ENCODE results near the gene LAIR1.

LAIR1 gene

DNA sequence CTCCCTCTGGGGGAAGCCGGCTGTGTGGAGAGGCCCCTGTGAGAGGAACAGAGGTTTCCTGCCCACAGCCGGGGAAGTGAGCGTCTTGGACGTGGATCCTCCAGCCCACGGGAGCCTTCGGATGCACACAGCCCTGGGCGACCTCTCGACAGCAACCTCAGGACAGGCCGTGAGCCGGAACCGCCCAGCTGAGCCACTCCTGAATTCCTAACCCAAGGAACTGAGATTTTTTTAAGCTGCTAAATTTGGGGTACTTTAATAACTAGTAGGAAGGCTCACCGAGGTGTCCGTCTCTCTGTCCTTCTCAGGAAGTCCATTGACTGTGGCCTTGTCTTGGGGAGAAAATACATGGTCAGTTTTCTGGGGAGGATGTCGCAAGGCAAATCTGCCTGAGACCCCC lies 9.1 kb downstream of the LAIR1 start:
- in situ Hi-C loops (cut with MboI; ENCODE audit: low sequenced_read_pairs, unreplicated experiment), result no loop called here
- TF ChIP-seq, protein P1, sequence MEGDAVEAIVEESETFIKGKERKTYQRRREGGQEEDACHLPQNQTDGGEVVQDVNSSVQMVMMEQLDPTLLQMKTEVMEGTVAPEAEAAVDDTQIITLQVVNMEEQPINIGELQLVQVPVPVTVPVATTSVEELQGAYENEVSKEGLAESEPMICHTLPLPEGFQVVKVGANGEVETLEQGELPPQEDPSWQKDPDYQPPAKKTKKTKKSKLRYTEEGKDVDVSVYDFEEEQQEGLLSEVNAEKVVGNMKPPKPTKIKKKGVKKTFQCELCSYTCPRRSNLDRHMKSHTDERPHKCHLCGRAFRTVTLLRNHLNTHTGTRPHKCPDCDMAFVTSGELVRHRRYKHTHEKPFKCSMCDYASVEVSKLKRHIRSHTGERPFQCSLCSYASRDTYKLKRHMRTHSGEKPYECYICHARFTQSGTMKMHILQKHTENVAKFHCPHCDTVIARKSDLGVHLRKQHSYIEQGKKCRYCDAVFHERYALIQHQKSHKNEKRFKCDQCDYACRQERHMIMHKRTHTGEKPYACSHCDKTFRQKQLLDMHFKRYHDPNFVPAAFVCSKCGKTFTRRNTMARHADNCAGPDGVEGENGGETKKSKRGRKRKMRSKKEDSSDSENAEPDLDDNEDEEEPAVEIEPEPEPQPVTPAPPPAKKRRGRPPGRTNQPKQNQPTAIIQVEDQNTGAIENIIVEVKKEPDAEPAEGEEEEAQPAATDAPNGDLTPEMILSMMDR (IDR thresholded peaks at IDR 0.05; ENCODE audit: borderline replicate concordance, control extremely low read depth, extremely low read depth, insufficient read depth, missing control alignments), result no peak

DNA sequence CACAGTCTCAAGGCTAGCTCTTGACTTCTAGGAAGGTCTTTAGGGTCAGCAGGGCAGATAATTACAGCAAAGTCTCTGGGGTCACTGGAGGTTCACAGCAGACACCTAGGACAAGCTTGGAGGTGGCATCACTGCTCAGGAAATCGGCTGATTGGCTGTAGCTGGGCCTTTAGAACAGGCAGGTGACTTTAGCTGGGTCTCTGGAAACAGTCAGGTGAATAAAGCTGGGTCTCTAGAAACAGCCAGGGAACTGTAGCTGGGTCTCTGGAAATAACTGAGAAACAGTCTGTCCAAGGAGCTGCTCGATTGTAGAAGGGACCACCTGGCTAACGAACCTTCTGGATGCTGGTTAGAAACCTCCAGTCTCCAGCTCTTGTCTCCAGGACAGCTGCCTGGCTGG lies 10.0 kb downstream of the LAIR1 start:
- in situ Hi-C loops (cut with MboI; ENCODE audit: low sequenced_read_pairs, unreplicated experiment), result no loop called here
- TF ChIP-seq, protein P1 (IDR thresholded peaks at IDR 0.05; ENCODE audit: borderline replicate concordance, control extremely low read depth, extremely low read depth, insufficient read depth, missing control alignments), result no peak

More for the DNA sequence above, 9.1 kb downstream of the LAIR1 start:
- DNase-seq (ENCODE audit: low spot score), result no peak

DNA sequence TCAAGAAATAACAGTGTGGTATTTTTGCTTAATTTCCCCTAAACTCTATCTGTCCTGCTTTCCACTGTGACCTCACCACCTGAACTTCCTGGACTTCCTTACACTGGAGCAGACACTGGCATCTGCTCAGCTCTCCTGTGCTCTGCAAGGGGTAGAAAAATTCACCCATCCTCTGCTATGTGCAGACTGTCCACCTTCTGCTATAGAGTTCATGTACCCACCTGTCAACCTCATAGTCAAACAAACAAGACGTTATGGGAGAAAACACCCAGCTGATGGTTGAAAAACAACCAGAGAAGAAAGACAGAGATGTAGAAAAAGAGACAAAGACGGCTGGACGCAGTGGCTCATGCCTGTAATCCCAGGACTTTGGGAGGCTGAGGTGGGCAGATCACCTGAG lies 12.2 kb downstream of the LAIR1 start:
- TF ChIP-seq, protein P1 (IDR thresholded peaks at IDR 0.05; ENCODE audit: borderline replicate concordance, control extremely low read depth, extremely low read depth, insufficient read depth, missing control alignments), result no peak
- in situ Hi-C loops (cut with MboI; ENCODE audit: low sequenced_read_pairs, unreplicated experiment), result no loop called here
- DNase-seq (ENCODE audit: low spot score), result no peak

More for the DNA sequence above, 10.0 kb downstream of the LAIR1 start:
- DNase-seq (ENCODE audit: low spot score), result no peak

DNA sequence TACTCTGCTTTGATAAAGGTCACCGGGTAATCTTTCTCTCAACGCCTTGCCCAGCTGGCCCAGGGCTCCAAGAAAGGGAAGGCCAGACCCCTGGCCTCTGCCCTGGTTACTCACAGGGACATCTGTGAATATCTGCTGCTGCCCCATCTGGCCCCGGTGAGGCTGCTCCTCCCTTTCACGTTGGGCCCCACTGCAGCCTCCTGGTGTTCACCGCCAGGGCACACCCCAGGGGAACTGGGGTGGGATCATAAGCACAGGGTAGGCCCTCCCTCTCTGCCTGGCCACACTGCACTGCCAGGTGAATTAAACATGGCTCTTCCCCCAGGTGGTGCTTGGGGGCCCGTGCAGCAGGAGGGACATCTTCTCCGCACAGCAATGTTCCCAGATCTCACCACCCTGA lies 12.7 kb downstream of the LAIR1 start:
- in situ Hi-C loops (cut with MboI; ENCODE audit: low sequenced_read_pairs, unreplicated experiment), result no loop called here
- peak; percentile 16 for DNase-seq (ENCODE audit: low spot score)
- TF ChIP-seq, protein P1 (IDR thresholded peaks at IDR 0.05; ENCODE audit: borderline replicate concordance, control extremely low read depth, extremely low read depth, insufficient read depth, missing control alignments), result no peak

DNA sequence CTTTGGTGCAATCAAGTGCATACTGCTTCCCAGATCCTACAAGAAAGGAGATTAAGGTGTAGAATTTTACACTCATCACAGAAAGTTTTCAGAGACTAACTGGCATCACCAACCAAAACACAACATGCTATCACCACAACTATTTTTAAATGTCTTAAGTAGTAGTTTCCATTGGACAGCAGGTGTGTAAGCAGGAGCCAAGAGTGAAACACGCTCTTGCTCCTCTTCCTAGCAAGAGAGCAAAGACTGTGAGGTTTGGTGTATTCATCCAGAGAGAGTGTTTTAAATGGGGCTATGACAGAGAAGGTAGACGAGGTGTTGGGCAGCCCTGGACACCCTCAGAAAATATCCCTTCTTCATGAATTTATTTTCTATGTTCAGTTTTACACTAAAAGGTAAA lies 13.3 kb downstream of the LAIR1 start:
- in situ Hi-C loops (cut with MboI; ENCODE audit: low sequenced_read_pairs, unreplicated experiment), result no loop called here
- DNase-seq (ENCODE audit: low spot score), result no peak
- TF ChIP-seq, protein P1 (IDR thresholded peaks at IDR 0.05; ENCODE audit: borderline replicate concordance, control extremely low read depth, extremely low read depth, insufficient read depth, missing control alignments), result no peak

DNA sequence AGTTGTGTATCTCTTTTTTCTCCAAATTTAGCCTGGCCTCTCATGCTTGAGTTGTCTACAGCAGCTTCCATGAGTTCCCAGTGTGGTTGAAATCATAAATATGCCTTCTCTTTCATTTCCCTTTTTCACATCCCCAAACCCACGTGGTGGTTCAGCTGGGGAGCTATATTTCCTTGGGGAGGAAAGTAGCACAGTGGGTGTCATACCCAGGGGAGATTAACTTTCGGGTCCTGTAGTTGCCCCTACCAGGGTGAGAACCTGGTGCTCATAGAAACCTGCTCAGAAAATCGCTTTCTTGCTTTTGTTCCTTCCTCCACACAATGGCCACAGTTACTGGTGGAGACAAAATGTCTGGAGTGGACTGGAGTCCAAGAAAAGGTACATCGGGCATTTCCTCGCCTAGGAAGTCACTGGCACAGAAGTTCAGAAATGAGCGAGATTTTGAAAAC lies 18.8 kb downstream of the LAIR1 start:
- TF ChIP-seq, protein P1 (IDR thresholded peaks at IDR 0.05; ENCODE audit: borderline replicate concordance, control extremely low read depth, extremely low read depth, insufficient read depth, missing control alignments), result no peak
- DNase-seq (ENCODE audit: low spot score), result no peak
- in situ Hi-C loops (cut with MboI; ENCODE audit: low sequenced_read_pairs, unreplicated experiment), result no loop called here

DNA sequence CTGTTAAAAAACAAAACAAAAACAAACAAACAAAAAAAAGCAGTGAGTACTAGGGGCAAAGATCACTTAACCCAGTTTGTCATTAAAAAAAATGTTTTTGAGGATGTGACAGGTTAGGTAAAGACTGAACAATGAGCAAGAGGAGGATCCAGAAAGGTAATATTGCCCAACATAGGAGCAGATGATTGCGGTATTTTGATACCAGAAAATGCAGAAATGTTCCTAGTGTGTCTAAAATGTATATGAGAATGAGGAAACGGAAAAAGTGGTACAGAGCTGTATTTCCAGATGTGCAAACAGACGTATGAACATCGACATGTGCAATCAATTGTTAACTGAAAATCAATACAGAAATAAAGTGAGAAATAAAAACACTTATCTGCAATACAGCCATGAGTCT lies 20.9 kb downstream of the LAIR1 start:
- no peak for DNase-seq (ENCODE audit: low spot score)
- in situ Hi-C loops (cut with MboI; ENCODE audit: low sequenced_read_pairs, unreplicated experiment), result no loop called here
- TF ChIP-seq, protein P1 (IDR thresholded peaks at IDR 0.05; ENCODE audit: borderline replicate concordance, control extremely low read depth, extremely low read depth, insufficient read depth, missing control alignments), result no peak
